CD14-positive monocyte (primary cell): ENCODE results near the gene ADAMTSL1. TPM values are rescaled to one million over a fixed set of nuclear protein-coding genes. Genes with fewer than 3 reads are reported as not detected.

Source experiments
- DNase-seq, 3 donors: peaks; one replicate each; pipeline ENCODE4 v3.0.0-alpha.2; 2011 to 2022
- H2AFZ ChIP-seq: 2 replicates; pipeline ENCODE4 v1.6.0; 2012; ENCODE audit warnings: mild to moderate bottlenecking, low read depth, low read length, inconsistent platforms; ENCODE audit not compliant: insufficient read depth, poor library complexity, severe bottlenecking
- H3K27ac ChIP-seq, 2 donors: 1 replicate in 1 of 2; 2 replicates in 1 of 2; pipeline ENCODE4 v1.5.1; 2012 to 2013; ENCODE audit warnings: low read length in 2 of 2, control low read depth in 1 of 2, inconsistent platforms in 1 of 2, low read depth in 1 of 2, mild to moderate bottlenecking in 1 of 2
- H3K27me3 ChIP-seq, 2 donors: one replicate each; pipeline versions ENCODE4 v1.6.0 to v1.6.1; 2011 to 2013; ENCODE audit warnings: low read length in 2 of 2; ENCODE audit not compliant: control insufficient read depth in 2 of 2, insufficient read depth in 2 of 2
- H3K36me3 ChIP-seq, 2 donors: replicated peaks in 1 of 2; 1 replicate in 1 of 2; 2 replicates in 1 of 2; pipeline versions ENCODE4 v1.5.1 to v1.6.1; 2012 to 2013; ENCODE audit warnings: low read length in 2 of 2, control low read depth in 1 of 2, inconsistent platforms in 1 of 2, mild to moderate bottlenecking in 1 of 2; ENCODE audit not compliant: insufficient read depth in 2 of 2, control insufficient read depth in 1 of 2
- H3K4me1 ChIP-seq, 2 donors: 1 replicate in 1 of 2; 2 replicates in 1 of 2; pipeline versions ENCODE4 v1.5.1 to v1.6.1; 2012 to 2013; ENCODE audit warnings: low read length in 2 of 2, control low read depth in 1 of 2, inconsistent platforms in 1 of 2, mild to moderate bottlenecking in 1 of 2, moderate library complexity in 1 of 2; ENCODE audit not compliant: insufficient read depth in 2 of 2, control insufficient read depth in 1 of 2
- H3K4me2 ChIP-seq: replicated peaks from 2 replicates; pipeline ENCODE3; 2012; ENCODE audit warnings: low read length, moderate library complexity, mild to moderate bottlenecking; ENCODE audit not compliant: poor library complexity, severe bottlenecking; ENCODE audit errors: extremely low read depth
- H3K4me3 ChIP-seq, 3 experiments: fragments of 200-600 bp in 1 of 3; sonication (generic) in 1 of 3; replicated peaks in 1 of 3; 1 replicate in 2 of 3; 2 replicates in 1 of 3; pipeline ENCODE4 v1.5.1; 2011 to 2013; ENCODE audit warnings: low read length in 3 of 3, mild to moderate bottlenecking in 3 of 3, control low read depth in 2 of 3, low read depth in 2 of 3, inconsistent platforms in 1 of 3, moderate library complexity in 1 of 3
- H3K79me2 ChIP-seq: 2 replicates; pipeline ENCODE4 v1.6.0; 2012; ENCODE audit warnings: mild to moderate bottlenecking, control low read depth, inconsistent platforms, low read length, moderate library complexity; ENCODE audit not compliant: insufficient read depth
- H3K9ac ChIP-seq: 2 replicates; pipeline ENCODE4 v1.6.0; 2017; ENCODE audit warnings: low read length, mild to moderate bottlenecking; ENCODE audit not compliant: insufficient read depth, poor library complexity, severe bottlenecking
- H3K9me3 ChIP-seq, 2 donors: replicated peaks in 1 of 2; 1 replicate in 1 of 2; 2 replicates in 1 of 2; pipeline versions ENCODE4 v1.5.1 to v1.6.1; 2012 to 2013; ENCODE audit warnings: low read length in 2 of 2, control low read depth in 1 of 2; ENCODE audit not compliant: control insufficient read depth in 1 of 2, insufficient read depth in 1 of 2
- H4K20me1 ChIP-seq: 2 replicates; pipeline ENCODE4 v1.6.0; 2012; ENCODE audit warnings: mild to moderate bottlenecking, low read length, control low read depth, moderate library complexity; ENCODE audit not compliant: insufficient read depth
- H3K27ac Mint-ChIP-seq, 7 donors: one replicate each; pipeline ENCODE4 v1.8.0; 2020; ENCODE audit warnings: mild to moderate bottlenecking in 7 of 7, mixed read lengths in 7 of 7, moderate library complexity in 6 of 7, inconsistent platforms in 2 of 7
- H3K27me3 Mint-ChIP-seq, 3 donors: one replicate each; pipeline ENCODE4 v1.8.0; 2021 to 2022; ENCODE audit warnings: low read depth in 3 of 3, mild to moderate bottlenecking in 3 of 3, mixed read lengths in 3 of 3, moderate library complexity in 3 of 3, inconsistent platforms in 1 of 3
- H3K36me3 Mint-ChIP-seq, 2 donors: one replicate each; pipeline ENCODE4 v1.8.0; 2020; ENCODE audit warnings: mixed read lengths in 2 of 2, inconsistent platforms in 1 of 2, mild to moderate bottlenecking in 1 of 2
- H3K4me1 Mint-ChIP-seq: one replicate; pipeline ENCODE4 v1.8.0; 2020; ENCODE audit warnings: mild to moderate bottlenecking, mixed read lengths
- H3K4me3 Mint-ChIP-seq, 2 donors: one replicate each; pipeline ENCODE4 v1.8.0; 2020; ENCODE audit warnings: mild to moderate bottlenecking in 2 of 2, mixed read lengths in 2 of 2, moderate library complexity in 1 of 2
- H3K9me3 Mint-ChIP-seq, 7 donors: one replicate each; pipeline ENCODE4 v1.8.0; 2020 to 2022; ENCODE audit warnings: mixed read lengths in 7 of 7, mild to moderate bottlenecking in 6 of 7, moderate library complexity in 6 of 7, inconsistent platforms in 2 of 7
- CTCF ChIP-seq: fragments of 200-600 bp; IDR thresholded peaks from one replicate; pipeline ENCODE4 v1.8.0; 2022; ENCODE audit warnings: antibody characterized with exemption, mild to moderate bottlenecking
- WGBS: methylation state at CpG from one replicate; pipeline ENCODE4 v1.1.5; 2013; ENCODE audit warnings: missing lambda C conversion rate; ENCODE audit not compliant: insufficient coverage; 5-methylcytosine and 5-hydroxymethylcytosine counted together
- intact Hi-C, 2 donors: fragments of 100-400 bp; cut with micrococcal nuclease; formaldehyde crosslinking; loops; one replicate each; pipeline versions ENCODE4 v1.15.0 to v1.15.1; 2023
- polyA plus RNA-seq, 3 donors: library from polyadenylated mRNA; depleted of rRNA in 1 of 3; unstranded in 2 of 3; stranded (reverse) in 1 of 3; fragments of 300-500 nt in 2 of 3; fragments of >200 nt in 1 of 3; fragmentation: Illumina TruSeq in 2 of 3; gene quantifications; 1 replicate in 2 of 3; 2 replicates in 1 of 3; pipeline ENCODE4 v1.2.3, GENCODE V29; 2012 to 2021

The ADAMTSL1 gene
- polyA plus RNA-seq, 3 donors, result not detected

GRCh38 chr9:18492612-18493011, 18.7 kb downstream of the ADAMTSL1 start:
- H2AFZ ChIP-seq, result no peak overlapping the region
- DNase-seq, result no peak
- Mint-ChIP-seq H3K27me3 (no peaks in the 10 kb centered on the region), H3K4me3 (no peak overlapping the region), H3K4me1 (no peaks in the 10 kb centered on the region), H3K36me3 (no peaks in the 10 kb centered on the region), H3K9me3 (peaks cover 0 to 3% (median 0%) of the 10 kb centered on the region in 7 donors), H3K27ac (no peak overlapping the region)
- H3K9me3 ChIP-seq, result no peaks in the 10 kb centered on the region
- no peaks in the 10 kb centered on the region for H3K36me3 ChIP-seq
- no peak for TF ChIP-seq CTCF
- H3K4me1 ChIP-seq, result no peaks in the 10 kb centered on the region
- no peak overlapping the region for H3K4me2 ChIP-seq
- no peak overlapping the region for H3K4me3 ChIP-seq
- intact Hi-C loops, result no loop called here
- no peaks in the 10 kb centered on the region for H3K79me2 ChIP-seq
- no peaks in the 10 kb centered on the region for H4K20me1 ChIP-seq
- H3K27ac ChIP-seq, result no peak overlapping the region
- no peak overlapping the region for H3K9ac ChIP-seq
- no peaks in the 10 kb centered on the region for H3K27me3 ChIP-seq

GRCh38 chr9:18493451-18493993, 19.6 kb downstream of the ADAMTSL1 start:
- Histone ChIP-seq H3K36me3 (no peaks in the 10 kb centered on the region), H3K4me1 (no peaks in the 10 kb centered on the region), H4K20me1 (no peaks in the 10 kb centered on the region), H3K4me3 (no peak overlapping the region), H3K27ac (no peak overlapping the region), H3K9me3 (no peaks in the 10 kb centered on the region), H3K79me2 (no peaks in the 10 kb centered on the region), H2AFZ (no peak overlapping the region), H3K27me3 (no peaks in the 10 kb centered on the region), H3K9ac (no peak overlapping the region), H3K4me2 (no peak overlapping the region)
- TF ChIP-seq CTCF, result no peak
- Mint-ChIP-seq H3K27ac (no peak overlapping the region), H3K9me3 (peaks cover 0 to 3% (median 0%) of the 10 kb centered on the region in 7 donors), H3K36me3 (no peaks in the 10 kb centered on the region), H3K27me3 (no peaks in the 10 kb centered on the region), H3K4me1 (no peaks in the 10 kb centered on the region), H3K4me3 (no peak overlapping the region)
- WGBS, result no CpG with 5 or more reads among the region's 3 CpGs
- DNase-seq, result no peak
- intact Hi-C loops, result no loop called here
